ENCODE results near the gene HBA2.
"Not testable (repeated sequence)": the region's sequence is repeated elsewhere in the genome, so short reads cannot be mapped to it uniquely, and the experiment has no call there.

The HBA2 gene

DNA sequence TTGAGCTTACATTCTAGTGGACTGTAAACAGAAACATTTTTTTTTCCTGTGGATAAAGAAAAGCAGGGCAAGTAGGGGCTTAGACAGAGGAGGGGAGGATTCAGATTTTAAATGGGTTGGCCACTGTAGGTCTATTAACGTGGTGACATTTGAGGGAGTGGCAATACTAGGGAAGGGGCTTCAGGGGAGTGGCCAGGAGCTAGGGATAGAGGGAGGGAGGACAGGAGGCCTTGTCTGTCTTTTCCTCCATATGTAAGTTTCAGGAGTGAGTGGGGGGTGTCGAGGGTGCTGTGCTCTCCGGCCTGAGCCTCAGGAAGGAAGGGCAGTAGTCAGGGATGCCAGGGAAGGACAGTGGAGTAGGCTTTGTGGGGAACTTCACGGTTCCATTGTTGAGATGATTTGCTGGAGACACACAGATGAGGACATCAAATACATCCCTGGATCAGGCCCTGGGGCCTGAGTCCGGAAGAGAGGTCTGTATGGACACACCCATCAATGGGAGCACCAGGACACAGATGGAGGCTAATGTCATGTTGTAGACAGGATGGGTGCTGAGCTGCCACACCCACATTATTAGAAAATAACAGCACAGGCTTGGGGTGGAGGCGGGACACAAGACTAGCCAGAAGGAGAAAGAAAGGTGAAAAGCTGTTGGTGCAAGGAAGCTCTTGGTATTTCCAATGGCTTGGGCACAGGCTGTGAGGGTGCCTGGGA, 13.4 kb upstream of the HBA2 start:
- no peak for DNase-seq

DNA sequence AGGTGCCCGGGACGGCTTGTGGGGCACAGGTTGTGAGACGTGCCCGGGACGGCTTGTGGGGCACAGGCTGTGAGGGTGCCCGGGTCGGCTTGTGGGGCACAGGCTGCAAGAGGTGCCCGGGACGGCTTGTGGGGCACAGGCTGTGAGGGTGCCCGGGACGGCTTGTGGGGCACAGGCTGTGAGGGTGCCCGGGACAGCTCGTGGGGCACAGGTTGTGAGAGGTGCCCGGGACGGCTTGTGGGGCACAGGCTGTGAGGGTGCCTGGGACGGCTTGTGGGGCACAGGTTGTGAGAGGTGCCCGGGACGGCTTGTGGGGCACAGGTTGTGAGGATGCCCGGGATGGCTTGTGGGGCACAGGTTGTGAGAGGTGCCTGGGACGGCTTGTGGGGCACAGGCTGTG, 12.4 kb upstream of the HBA2 start:
- DNase-seq, result not testable (repeated sequence)

DNA sequence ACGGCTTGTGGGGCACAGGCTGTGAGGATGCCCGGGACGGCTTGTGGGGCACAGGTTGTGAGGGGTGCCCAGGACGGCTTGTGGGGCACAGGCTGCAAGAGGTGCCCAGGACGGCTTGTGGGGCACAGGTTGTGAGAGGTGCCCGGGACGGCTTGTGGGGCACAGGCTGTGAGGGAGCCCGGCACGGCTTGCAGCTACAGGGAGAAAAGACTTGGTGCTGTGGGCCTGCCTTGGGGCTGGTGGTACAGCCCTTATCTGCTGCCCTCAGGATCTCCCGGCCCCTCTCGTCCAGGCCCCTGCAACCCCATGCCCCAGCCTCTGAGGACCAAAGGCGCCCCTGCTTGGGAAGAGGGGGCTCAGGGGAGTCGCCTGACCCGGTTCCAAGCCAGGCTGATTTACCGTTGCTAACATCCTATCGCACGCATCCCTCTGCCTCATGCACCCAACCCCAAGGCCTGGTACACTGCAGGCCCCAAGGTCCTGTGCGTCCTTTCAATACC, 11.9 kb upstream of the HBA2 start:
- no peak for DNase-seq

DNA sequence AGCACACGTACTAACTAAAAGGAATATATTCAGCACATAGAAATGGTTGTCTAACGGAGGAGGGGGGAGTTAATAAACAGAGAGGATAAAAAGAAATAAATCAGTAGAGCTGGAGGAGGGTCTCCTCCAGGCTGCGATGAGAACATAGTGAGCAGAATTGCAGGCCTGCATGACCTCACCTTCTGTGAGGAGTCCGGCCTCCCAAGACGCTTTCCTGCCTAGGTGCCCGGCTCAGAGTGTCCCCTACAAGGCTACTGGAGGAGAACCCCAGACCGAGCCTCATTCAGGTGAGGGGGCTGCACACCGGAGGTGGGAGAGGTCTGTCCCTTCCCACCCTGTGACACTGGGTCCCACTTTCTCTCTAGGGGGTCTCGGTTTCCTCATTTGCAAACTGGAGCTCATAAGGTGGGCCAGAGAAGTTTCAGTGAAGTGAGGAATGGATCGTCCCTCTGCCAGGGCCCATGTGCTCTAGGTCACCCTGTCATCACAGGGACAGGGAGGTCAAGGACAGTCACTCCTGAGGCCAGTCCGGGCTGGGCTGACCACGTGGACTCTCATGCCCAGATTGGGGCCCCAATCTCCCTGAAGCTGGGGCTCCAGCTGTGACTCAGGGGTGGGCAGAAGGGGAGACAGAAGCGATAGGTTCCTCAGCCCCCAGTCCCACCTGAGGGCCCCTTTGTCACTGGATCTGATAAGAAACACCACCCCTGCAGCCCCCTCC, 10.2 kb upstream of the HBA2 start:
- DNase-seq, result no peak

DNA sequence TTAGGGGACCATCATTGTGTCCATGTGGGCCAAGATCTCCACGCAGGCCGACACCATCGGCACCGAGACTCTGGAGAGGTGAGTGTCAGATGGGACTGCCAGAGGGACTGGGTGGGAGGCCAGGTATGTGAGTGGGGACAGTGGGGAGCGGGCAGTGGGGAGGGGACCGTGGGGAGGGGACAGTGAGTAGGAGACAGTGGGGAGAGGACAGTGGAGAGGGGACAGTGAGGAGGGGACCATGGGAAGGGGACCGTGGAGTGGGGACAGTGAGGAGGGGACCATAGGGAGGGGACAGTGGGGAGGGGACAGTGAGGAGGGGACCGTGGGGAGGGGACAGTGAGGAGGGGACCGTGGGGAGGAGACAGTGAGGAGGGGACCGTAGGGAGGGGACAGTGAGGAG, 9.5 kb upstream of the HBA2 start:
- DNase-seq, result not testable (repeated sequence)

DNA sequence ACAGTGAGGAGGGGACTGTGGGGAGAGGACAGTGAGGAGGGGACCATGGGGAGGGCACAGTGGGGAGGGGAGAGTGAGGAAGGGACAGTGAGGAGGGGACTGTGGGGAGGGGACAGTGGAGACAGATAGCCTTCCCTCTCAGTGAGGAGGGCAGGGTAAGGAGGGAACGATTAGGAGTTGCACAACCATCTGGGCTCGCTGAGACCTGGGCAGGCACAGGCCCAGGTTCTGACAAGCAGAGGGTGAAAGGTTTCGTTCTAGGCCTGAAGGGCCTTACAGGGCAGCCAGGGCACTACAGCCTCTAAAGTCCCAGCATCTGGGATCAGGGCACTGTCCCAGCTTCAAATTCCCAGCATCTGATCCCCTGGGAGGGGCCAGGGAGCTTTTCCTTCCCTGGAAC, 9.0 kb upstream of the HBA2 start:
- DNase-seq, result not testable (repeated sequence)

DNA sequence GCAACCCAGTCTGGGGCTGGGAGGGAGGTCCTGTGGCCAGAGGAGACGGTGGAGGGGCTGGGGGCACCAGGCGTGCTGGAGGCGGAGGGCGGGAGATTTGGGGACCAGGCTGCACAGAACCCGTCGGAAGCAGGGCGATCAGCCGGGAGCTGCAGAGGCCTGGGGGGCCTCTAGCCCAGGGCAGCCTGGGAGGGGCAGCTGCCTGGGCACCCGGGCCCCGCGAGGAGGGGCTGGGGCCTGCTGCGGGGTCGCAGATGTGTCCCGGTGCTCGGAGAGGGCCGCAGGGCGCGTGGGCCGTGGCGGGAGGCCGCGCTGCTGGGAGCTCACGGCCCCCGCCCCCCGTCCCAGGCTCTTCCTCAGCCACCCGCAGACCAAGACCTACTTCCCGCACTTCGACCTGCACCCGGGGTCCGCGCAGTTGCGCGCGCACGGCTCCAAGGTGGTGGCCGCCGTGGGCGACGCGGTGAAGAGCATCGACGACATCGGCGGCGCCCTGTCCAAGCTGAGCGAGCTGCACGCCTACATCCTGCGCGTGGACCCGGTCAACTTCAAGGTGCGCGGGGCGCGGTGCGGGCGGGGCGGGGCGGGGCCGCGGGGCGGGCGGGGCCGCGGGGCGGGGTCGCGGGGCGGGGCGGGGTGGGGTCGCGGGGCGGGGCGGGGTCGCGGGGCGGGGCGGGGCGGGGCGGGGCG, 8.4 kb upstream of the HBA2 start:
- not testable (repeated sequence) for DNase-seq

DNA sequence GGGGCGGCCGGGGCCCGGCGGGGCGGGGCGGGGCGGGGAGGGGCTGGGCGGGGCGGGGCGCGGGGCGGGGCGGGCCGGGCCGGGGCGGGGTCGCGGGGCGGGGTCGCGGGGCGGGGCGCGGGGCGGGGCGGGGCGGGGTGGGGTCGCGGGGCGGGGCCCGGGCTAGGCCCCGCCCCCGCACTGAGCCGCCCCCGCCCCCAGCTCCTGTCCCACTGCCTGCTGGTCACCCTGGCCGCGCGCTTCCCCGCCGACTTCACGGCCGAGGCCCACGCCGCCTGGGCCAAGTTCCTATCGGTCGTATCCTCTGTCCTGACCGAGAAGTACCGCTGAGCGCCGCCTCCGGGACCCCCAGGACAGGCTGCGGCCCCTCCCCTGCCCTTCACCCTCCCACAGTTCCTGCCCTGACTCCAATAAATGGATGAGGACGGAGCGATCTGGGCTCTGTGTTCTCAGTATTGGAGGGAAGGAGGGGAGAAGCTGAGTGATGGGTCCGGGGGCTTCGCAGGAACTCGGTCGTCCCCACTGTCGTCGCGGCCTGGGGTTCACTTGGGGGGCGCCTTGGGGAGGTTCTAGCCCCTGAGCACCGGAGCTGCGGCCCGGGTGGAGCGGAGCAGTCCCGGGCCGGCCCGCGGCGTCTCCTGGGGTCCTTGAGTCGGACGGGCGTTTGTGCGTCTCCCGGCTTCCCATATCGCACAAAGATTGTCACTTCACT, 7.7 kb upstream of the HBA2 start:
- DNase-seq, result no peak

DNA sequence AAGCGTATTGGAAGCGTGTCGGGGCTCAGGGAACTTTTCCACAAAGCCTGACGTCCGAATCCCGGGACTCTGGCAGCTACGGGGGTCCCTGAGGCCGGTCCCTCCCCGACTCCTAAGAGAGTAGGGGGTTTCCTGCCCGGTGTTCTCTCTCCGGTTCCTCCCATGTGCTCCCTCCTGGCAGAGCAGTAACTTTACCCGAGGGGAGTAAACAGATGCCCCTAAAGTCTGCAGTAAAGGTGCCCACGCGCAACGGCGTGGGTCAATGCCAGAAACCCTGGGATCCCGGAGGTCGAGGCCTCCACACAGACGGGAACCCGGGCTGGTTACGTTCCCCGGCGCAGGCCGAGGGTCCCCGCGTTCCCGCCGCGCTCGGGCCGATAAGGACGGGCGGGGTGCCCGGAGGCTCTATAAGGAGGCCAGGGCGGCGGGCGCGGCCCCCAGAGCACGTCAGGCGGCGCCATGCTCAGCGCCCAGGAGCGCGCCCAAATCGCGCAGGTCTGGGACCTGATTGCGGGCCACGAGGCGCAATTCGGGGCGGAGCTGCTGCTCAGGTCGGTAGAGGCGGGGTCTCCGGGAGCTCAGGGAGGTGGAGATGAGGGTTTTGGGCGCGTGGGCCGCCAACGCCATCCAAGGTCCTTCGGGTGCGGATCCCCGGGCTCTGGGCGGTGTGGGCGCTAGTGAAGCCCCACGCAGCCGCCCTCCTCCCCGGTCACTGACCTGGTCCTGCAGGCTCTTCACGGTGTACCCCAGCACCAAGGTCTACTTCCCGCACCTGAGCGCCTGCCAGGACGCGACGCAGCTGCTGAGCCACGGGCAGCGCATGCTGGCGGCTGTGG, 6.9 kb upstream of the HBA2 start, which contains the start of gene HBM:
Gene HBM, plus strand, starts transcription at position 440 of the 836 bp plus-strand sequence. Its CDS starts 20 bp downstream, at position 460.
- DNase-seq, result no peak

DNA sequence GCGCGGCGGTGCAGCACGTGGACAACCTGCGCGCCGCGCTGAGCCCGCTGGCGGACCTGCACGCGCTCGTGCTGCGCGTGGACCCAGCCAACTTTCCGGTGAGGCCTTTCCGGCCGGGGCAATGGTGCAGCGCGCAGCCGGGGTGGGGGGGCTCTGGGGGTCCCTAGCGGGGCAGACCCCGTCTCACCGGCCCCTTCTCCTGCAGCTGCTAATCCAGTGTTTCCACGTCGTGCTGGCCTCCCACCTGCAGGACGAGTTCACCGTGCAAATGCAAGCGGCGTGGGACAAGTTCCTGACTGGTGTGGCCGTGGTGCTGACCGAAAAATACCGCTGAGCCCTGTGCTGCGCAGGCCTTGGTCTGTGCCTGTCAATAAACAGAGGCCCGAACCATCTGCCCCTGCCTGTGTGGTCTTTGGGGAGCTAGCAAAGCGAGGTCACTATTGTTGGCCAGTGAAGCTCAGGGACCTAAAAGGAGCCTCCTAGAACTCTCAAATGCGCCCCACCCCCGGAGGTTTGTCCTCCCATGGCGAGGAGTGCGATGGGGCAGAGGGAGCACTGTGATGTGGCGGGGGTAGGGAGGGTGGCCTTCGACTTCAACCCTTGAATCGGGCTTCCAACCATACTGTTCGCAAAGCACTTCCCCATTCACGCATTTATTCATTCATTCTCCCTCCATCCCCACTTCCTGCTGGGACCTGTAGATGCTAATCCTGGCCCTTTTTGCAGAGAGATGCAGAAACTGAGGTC, 6.1 kb upstream of the HBA2 start:
- no peak for DNase-seq

DNA sequence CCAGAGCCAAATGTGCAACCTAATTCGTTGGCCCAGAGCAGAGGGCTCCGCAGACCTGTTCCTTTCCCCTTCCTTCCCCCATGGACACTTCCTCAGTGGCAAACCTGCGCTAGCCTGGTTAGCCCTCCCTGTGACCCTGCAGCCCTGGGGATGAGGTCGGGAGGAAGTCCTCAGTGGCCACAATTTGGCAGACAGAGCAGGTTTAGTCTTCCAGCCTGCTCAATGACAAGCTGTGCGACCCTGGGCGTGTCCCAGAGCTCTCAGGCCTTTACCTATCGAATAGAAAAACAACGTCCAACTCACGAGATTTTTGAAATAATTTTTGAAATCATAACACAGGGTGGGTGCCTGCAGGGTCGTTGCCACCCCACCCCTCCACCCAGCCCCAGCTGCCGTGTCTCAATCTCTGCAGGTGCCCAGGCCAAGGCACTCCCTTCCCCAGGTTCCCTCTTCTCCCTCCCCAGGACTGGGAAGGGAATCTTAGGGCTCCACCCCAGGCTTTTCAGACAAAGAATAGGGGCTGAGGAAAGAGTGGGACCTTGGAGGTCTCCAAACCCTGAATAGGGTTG, 5.5 kb upstream of the HBA2 start:
- DNase-seq, result no peak

DNA sequence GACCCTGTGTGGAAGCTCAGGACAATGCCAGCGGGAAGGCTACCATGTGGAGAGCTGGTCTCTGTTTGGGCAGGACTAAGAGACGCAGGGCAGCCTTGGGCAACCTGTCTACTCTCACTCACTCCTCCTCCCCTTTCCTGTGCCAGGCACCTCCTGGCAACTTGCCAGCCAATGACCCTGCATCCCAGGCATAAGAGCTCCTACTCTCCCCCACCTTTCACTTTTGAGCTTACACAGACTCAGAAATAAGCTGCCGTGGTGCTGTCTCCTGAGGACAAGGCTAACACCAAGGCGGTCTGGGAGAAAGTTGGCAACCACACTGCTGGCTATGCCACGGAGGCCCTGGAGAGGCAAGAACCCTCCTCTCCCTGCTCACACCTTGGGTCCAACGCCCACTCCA, 4.3 kb upstream of the HBA2 start:
- DNase-seq, result no peak

DNA sequence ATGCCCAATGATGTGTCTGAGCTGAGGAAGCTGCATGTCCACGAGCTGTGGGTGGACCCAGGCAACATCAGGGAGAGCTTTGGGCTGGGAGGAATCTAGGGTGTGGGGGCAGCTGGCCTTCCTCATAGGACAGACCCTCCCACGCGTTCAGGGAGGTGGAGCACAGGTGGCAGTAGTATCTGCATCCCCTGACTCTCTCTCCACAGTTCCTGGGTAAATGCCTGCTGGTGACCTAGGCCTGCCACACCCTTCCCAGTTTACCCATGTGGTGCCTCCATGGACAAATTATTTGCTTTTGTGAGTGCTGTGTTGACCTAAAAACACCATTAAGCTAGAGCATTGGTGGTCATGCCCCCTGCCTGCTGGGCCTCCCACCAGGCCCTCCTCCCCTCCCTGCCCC, 3.7 kb upstream of the HBA2 start:
- DNase-seq, result no peak

DNA sequence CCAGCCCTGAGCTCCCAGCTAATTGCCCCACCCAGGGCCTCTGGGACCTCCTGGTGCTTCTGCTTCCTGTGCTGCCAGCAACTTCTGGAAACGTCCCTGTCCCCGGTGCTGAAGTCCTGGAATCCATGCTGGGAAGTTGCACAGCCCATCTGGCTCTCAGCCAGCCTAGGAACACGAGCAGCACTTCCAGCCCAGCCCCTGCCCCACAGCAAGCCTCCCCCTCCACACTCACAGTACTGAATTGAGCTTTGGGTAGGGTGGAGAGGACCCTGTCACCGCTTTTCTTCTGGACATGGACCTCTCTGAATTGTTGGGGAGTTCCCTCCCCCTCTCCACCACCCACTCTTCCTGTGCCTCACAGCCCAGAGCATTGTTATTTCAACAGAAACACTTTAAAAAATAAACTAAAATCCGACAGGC, 2.6 kb upstream of the HBA2 start:
- DNase-seq, result not testable (repeated sequence)

DNA sequence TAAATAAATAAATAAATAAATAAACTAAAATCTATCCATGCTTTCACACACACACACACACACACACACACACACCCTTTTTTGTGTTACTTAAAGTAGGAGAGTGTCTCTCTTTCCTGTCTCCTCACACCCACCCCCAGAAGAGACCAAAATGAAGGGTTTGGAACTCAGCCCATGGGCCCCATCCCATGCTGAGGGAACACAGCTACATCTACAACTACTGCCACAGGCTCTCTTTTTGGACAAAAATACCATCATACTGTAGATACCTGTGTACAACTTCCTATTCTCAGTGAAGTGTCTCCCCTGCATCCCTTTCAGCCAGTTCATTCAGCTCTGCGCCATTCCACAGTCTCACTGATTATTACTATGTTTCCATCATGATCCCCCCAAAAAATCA, 1.9 kb upstream of the HBA2 start:
- no peak for DNase-seq

DNA sequence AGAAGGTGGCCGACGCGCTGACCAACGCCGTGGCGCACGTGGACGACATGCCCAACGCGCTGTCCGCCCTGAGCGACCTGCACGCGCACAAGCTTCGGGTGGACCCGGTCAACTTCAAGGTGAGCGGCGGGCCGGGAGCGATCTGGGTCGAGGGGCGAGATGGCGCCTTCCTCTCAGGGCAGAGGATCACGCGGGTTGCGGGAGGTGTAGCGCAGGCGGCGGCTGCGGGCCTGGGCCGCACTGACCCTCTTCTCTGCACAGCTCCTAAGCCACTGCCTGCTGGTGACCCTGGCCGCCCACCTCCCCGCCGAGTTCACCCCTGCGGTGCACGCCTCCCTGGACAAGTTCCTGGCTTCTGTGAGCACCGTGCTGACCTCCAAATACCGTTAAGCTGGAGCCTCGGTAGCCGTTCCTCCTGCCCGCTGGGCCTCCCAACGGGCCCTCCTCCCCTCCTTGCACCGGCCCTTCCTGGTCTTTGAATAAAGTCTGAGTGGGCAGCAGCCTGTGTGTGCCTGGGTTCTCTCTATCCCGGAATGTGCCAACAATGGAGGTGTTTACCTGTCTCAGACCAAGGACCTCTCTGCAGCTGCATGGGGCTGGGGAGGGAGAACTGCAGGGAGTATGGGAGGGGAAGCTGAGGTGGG, 657 bp downstream of the HBA2 start:
- not testable (repeated sequence) for DNase-seq

DNA sequence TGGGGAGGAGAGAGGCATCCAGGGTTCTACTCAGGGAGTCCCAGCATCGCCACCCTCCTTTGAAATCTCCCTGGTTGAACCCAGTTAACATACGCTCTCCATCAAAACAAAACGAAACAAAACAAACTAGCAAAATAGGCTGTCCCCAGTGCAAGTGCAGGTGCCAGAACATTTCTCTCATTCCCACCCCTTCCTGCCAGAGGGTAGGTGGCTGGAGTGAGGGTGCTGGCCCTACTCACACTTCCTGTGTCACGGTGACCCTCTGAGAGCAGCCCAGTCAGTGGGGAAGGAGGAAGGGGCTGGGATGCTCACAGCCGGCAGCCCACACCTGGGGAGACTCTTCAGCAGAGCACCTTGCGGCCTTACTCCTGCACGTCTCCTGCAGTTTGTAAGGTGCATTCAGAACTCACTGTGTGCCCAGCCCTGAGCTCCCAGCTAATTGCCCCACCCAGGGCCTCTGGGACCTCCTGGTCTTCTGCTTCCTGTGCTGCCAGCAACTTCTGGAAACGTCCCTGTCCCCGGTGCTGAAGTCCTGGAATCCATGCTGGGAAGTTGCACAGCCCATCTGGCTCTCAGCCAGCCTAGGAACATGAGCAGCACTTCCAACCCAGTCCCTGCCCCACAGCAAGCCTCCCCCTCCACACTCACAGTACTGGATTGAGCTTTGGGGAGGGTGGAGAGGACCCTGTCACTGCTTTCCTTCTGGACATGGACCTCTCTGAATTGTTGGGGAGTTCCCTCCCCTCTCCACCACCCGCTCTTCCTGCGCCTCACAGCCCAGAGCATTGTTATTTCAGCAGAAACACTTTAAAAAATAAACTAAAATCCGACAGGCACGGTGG, 1.5 kb downstream of the HBA2 start:
- not testable (repeated sequence) for DNase-seq

DNA sequence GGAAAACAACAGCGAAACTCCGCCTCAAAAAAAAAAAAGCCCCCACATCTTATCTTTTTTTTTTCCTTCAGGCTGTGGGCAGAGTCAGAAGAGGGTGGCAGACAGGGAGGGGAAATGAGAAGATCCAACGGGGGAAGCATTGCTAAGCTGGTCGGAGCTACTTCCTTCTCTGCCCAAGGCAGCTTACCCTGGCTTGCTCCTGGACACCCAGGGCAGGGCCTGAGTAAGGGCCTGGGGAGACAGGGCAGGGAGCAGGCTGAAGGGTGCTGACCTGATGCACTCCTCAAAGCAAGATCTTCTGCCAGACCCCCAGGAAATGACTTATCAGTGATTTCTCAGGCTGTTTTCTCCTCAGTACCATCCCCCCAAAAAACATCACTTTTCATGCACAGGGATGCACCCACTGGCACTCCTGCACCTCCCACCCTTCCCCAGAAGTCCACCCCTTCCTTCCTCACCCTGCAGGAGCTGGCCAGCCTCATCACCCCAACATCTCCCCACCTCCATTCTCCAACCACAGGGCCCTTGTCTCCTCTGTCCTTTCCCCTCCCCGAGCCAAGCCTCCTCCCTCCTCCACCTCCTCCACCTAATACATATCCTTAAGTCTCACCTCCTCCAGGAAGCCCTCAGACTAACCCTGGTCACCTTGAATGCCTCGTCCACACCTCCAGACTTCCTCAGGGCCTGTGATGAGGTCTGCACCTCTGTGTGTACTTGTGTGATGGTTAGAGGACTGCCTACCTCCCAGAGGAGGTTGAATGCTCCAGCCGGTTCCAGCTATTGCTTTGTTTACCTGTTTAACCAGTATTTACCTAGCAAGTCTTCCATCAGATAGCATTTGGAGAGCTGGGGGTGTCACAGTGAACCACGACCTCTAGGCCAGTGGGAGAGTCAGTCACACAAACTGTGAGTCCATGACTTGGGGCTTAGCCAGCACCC, 2.6 kb downstream of the HBA2 start:
- no peak for DNase-seq
